HG03280 (cell line): ENCODE measurements around the gene SHISA9.

ENCODE experiments used
- ATAC-seq: cut with Tn5 transposase; IDR thresholded peaks from one replicate; pipeline ENCODE4 v1.9.1; 2021; ENCODE audit warnings: mild to moderate bottlenecking, moderate library complexity; ENCODE audit not compliant: unreplicated experiment

SHISA9 gene

DNA sequence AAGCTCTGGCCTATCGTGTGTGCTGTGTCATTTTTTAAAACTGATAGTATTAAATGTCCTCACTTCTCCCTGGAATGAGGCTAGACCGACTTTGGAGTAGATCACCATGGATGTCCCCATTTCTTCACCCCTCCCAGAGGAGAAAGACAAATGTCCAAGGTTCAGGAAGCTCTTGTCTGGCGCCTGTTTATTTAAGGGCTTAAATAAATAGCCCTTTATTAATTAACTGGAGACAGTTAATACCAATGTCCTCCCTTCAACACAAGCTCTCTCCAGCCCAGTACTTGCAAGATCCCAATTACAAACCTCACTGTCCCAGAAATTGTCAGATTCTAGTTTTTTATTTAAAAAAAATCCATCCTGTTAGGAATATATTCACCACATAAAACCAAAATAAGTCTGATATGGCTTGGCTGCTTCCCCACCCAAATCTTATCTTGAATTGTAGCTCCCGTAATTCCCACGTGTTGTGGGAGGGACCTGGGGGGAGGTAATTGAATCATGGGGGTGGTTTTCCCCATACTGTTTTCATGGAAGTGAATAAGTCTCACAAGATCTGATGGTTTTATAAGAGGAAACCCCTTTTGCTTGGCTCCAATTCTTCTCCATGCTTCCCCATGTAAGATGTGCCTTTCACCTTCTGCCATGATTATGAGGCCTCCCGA, 344.4 kb downstream of the SHISA9 start:
- no peak for ATAC-seq

DNA sequence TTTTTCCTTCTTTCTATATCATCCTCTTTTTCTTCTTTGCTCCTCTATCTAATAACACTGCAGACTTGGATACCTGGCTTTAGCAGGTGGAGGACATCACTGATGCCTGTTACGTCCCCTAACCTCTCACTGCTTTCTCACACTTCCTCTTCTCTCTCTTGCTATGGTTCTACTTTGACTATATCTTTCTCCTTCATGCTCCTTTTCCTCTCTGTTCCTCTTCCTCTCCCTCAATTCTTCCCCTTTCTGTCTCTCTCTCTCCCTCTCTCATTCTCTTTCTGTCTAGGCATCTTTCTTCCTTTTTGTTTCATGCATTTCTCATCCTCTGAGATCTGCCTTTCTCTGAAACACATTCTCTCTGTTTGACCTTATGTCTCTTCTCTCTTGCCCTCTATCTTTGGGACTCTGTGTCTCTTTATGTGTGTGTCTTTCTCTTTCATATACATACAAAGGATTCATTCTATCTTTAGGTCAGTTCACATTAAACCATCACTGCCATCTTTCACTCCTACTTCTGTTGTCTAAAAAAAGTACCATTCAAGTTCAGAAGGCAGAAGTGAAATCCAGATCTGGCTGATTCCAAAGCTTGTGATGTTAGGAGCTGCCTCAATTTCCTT, 353.7 kb downstream of the SHISA9 start:
- ATAC-seq: no peak

DNA sequence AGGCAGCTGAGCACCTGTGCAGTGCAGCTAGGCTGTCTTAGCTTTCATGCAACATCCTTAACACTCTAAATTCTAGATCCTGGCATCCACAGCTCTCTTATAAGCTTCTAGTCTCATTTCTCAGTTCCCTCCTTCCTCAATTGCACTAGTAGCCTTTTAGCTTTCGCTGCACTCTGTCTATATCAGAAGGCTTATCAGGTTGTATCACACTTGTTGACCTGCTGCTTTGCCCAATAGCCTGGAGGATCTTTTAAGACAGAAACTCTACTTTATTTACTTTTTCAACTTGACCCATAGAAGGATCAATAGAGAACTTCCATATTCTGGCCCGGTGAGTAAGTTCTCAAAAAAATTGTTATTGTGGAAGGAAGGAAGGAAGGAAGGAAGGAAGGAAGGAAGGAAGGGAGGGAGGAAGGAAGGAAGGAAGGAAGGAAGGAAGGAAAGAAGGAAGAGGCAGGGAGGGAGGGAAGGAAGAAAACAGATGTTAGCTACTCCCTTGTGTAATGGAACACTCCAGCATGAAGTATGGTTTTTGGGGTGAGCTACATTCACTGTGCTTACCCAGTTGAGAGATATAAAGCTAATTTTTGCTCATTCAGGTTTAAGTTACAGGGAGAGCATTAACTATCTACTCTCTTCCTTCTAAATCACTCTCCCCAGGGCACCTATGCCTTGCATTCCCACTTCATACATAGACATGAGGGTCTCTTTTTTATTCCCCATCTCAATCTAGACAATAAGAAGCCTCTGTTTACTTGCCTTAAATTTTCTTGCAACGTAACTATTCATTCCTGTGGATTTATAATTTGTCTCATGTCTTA, 361.1 kb downstream of the SHISA9 start:
- no peak for ATAC-seq

DNA sequence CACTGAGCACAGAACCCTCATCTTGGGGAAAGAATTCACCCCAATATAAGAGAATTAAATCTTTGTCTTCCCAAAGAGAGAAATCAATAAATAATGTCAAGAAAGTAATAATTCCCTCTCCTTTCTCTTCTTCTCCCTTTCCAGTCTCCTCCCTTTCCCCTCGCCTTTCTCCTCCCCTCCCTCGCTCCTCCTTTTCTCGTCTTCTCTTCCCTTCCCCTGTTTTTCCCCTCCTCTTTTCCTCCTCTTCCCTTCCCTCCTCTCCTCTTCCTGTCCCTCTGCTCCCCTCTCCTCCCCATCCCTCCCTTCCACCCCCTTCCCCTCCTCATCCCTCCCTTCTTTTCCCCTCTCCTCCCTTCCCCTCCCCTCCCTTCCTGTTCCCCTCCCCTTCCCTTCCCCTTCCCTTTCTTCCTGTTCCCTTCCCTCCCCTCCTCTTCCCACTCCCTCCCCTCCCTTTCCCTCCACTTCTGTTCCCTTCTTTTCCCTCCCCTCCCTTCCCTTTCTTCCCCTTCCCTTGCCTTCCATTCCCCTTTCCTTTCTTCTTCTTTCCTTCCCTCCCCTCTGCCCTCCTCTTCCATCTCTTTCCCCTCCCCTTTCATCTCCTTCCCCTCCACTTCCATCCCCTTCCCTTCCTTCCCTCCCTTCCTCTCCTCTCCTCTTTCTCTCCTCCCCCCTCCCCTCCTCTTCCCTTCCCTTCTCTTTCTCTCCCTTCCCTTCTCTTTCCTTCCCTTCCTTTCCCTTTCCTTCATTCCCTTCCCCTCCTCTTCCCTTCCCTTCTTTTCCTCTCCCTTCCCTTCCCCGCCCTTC, 363.6 kb downstream of the SHISA9 start:
- ATAC-seq: no peak

DNA sequence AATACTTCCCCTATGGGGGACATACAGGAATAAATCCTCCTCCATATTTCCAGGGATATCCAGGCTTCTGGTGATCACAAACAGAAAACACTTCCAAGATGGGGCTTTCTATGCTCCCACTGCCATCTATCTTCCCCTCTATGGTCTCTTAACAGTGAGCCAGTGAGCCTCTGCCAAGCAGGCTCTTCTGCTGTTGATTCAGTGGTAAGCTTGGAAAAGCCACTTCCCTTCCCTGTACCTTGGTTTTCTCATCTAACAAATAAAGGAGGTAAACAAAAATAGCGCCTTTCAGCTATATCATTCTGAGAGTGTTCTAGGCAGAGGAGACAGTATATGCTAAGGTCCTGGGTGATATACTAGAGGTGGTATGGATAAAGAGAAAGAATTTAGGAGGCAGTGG, 368.0 kb downstream of the SHISA9 start:
- no peak for ATAC-seq

DNA sequence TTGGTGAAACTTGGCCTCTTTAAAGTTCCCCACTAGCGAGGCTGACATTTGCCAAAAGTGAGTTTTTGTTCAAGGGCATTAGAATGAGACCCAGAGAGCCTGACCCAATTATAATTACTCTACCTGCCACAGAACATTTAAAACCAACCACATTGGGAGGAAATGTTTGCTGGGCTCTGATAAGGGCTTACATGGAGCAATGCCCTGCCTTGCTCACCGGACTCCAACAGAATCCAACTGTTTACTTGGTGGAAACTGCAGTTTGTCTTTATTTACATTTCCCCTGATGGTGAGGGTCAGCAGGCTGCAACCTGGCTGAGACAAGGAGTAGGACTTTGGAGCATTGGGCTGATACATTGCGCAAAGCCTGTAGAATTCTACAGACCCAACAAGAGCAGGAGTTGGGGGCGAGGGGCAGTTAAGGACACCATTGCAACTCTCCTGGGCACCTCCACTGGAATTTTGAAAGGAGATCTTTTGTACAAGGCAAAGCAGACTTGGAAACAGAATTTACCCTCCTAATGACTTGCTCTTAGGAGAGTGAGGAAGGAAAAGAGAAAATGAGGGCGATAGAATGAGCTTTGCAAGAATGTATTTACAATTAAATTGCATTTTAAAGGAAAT, 368.6 kb downstream of the SHISA9 start:
- no peak for ATAC-seq

GRCh38 chr16:13270602-13271001, 369.2 kb downstream of the SHISA9 start:
- ATAC-seq: no peak

- ATAC-seq: no peak
Observed at GRCh38 chr16:13289515-13289914, 388.1 kb downstream of the SHISA9 start.
